Heart left ventricle (tissue), 16 donors: ENCODE measurements around the gene NELL1. TPM values are rescaled to one million over a fixed set of nuclear protein-coding genes. Genes with fewer than 3 reads are reported as not detected.

Source experiments
- ATAC-seq, 4 donors: fragments of 200-7000 bp; cut with Tn5 transposase; one replicate each; pipeline ENCODE4 v1.9.1; 2020 to 2022; ENCODE audit warnings: moderate library complexity in 4 of 4, mild to moderate bottlenecking in 3 of 4, moderate number of reproducible peaks in 1 of 4
- DNase-seq, 5 donors: peaks; one replicate each; pipeline ENCODE4 v3.0.0-alpha.2; 2020
- H3K27ac ChIP-seq, 12 donors: fragments of 200-600 bp; sonication (generic) in 4 of 12; one replicate each; pipeline versions ENCODE4 v1.5.0 to v1.8.0; 2016 to 2022; ENCODE audit warnings: mild to moderate bottlenecking in 2 of 12
- H3K27me3 ChIP-seq, 9 donors: fragments of 200-600 bp; sonication (generic) in 2 of 9; one replicate each; pipeline versions ENCODE4 v1.5.1 to v1.8.0; 2016 to 2022; ENCODE audit warnings: mild to moderate bottlenecking in 3 of 9
- H3K36me3 ChIP-seq, 9 donors: fragments of 200-600 bp; sonication (generic) in 2 of 9; one replicate each; pipeline versions ENCODE4 v1.5.0 to v1.8.0; 2018 to 2022; ENCODE audit warnings: mild to moderate bottlenecking in 2 of 9
- H3K4me1 ChIP-seq, 12 donors: fragments of 200-600 bp; sonication (generic) in 4 of 12; one replicate each; pipeline versions ENCODE4 v1.5.0 to v1.8.0; 2016 to 2022; ENCODE audit warnings: mild to moderate bottlenecking in 3 of 12
- H3K4me3 ChIP-seq, 12 donors: fragments of 200-600 bp; sonication (generic) in 4 of 12; one replicate each; pipeline versions ENCODE4 v1.5.0 to v1.8.0; 2017 to 2022; ENCODE audit warnings: mild to moderate bottlenecking in 9 of 12, moderate library complexity in 4 of 12
- H3K9me3 ChIP-seq, 12 donors: fragments of 200-600 bp; sonication (generic) in 4 of 12; one replicate each; pipeline versions ENCODE4 v1.5.0 to v1.8.0; 2016 to 2022; ENCODE audit warnings: mild to moderate bottlenecking in 1 of 12
- CTCF ChIP-seq, 12 donors: fragments of 200-600 bp; sonication (generic) in 4 of 12; IDR thresholded peaks; one replicate each; pipeline versions ENCODE4 v1.5.0 to v1.8.0; 2018 to 2022; ENCODE audit warnings: antibody characterized with exemption in 12 of 12, mild to moderate bottlenecking in 5 of 12
- POLR2A ChIP-seq, 2 donors: fragments of 450-650 bp; IDR thresholded peaks; one replicate each; pipeline ENCODE4 v1.6.1; 2017; ENCODE audit warnings: antibody characterized with exemption in 2 of 2, mild to moderate bottlenecking in 2 of 2, moderate library complexity in 2 of 2
- WGBS, 4 donors: extraction: QIAGEN DNeasy Blood & Tissue Kit in 2 of 4; methylation state at CpG; one replicate each; pipeline versions ENCODE4 v1.1.5 to v1.1.7; 2013 to 2018; 5-methylcytosine and 5-hydroxymethylcytosine counted together
- intact Hi-C, 10 donors: fragments of 100-400 bp; cut with DNase I; formaldehyde crosslinking; loops; one replicate each; pipeline versions ENCODE4 v1.11.1 to v1.14.2; 2022
- polyA plus RNA-seq, 2 donors: library from polyadenylated mRNA; stranded (reverse); fragments of 200-250 nt; gene quantifications; one replicate each; pipeline ENCODE4 v1.2.3, GENCODE V29; 2013
- total RNA-seq, 9 donors: library from RNA; depleted of rRNA in 2 of 9; stranded (reverse); fragments of >200 nt in 2 of 9; fragmentation: NEBNext Ultra II Directional in 3 of 9; extraction: Animal tissue kit (Norgen Biotek cat#: 25700) in 3 of 9; gene quantifications; one replicate each; pipeline versions ENCODE4 v1.1.0 to v1.2.4, GENCODE V29; 2016 to 2023
- donor health status: ischemic (EF 13 %, LVEDD 7.1; RV severe dilation, severe dysfunction).
- donor health status: healthy with polysubstance abuse.
- donor health status: DM: no; HTN: yes; CAD: no.
- donor health status: DM: no; HTN: no; CAD: no.
- donor health status: ischemic (EF 25% LVEDD 6.9; RV normal size, moderate dysfunction).
- donor health status: ischemic (EF 25% LVEDD 5.7; RV mildly dilated, moderate dysfunction).
- donor health status: healthy.
- donor health status: DM: yes; HTN: yes; CAD: no.
- donor health status: ischemic (EF 35%, LVEDD 5.7; RV mildly dilated, moderate dysfunction).
- donor health status: nonischemic (EF 11% LVEDD 7.7; RV severe dilation, severe dysfunction).
- donor health status: DM: yes; HTN: yes; CAD: no.
- donor health status: PGD.
- donor health status: ischemic (EF 29% LVEDD 5.4; RV normal size, mild dysfunction).
- donor health status: nonischemic (EF 23%, LVEDD 6.1; RV moderate dilation, normal function).

Gene NELL1
- total and polyA plus RNA-seq, 11 donors = 1.6 TPM; not detected in 10

- TF ChIP-seq CTCF (IDR thresholded peaks at IDR 0.05) = no peak
- no peak for TF ChIP-seq POLR2A (IDR thresholded peaks at IDR 0.05)
- intact Hi-C loops = no loop called here
- ATAC-seq (no peak), DNase-seq (no peak)
- no peaks in the 10 kb centered on the region for H3K36me3 ChIP-seq
- no peak overlapping the region for H3K27ac ChIP-seq
- no peaks in the 10 kb centered on the region for H3K27me3 ChIP-seq
- H3K4me3 ChIP-seq = no peak overlapping the region
- H3K4me1 ChIP-seq = no peaks in the 10 kb centered on the region
- H3K9me3 ChIP-seq = peaks cover 0 to 10% (median 0%) of the 10 kb centered on the region in 12 donors
- 52 to 70% (median 60%) methylated on average over 2 of the region's 2 CpGs for WGBS, 4 donors
Observed at GRCh38 chr11:21059879-21060278, 390.5 kb downstream of the NELL1 start.

- intact Hi-C loops = no loop called here
- H3K4me3 ChIP-seq = peak overlapping the region in 2 of 12 donors; percentile 7 to 28
- H3K27me3 ChIP-seq = no peaks in the 10 kb centered on the region
- no peaks in the 10 kb centered on the region for H3K36me3 ChIP-seq
- no peak for TF ChIP-seq CTCF (IDR thresholded peaks at IDR 0.05)
- TF ChIP-seq POLR2A (IDR thresholded peaks at IDR 0.05) = no peak
- DNase-seq (no peak), ATAC-seq (no peak)
- H3K27ac ChIP-seq = no peak overlapping the region
- 59 to 70% (median 68%) methylated on average over 2 of the region's 2 CpGs for WGBS, 4 donors
- H3K4me1 ChIP-seq = no peaks in the 10 kb centered on the region
- peaks cover 0 to 10% (median 0%) of the 10 kb centered on the region in 12 donors for H3K9me3 ChIP-seq
Observed at GRCh38 chr11:21066030-21066429, 396.6 kb downstream of the NELL1 start.

- TF ChIP-seq POLR2A (IDR thresholded peaks at IDR 0.05) (no peak), CTCF (IDR thresholded peaks at IDR 0.05) (no peak)
- H3K36me3 ChIP-seq = no peaks in the 10 kb centered on the region
- DNase-seq = no peak
- no peaks in the 10 kb centered on the region for H3K4me1 ChIP-seq
- no peak overlapping the region for H3K4me3 ChIP-seq
- WGBS, 4 donors = 64 to 76% (median 68%) methylated on average over 3 of the region's 3 CpGs
- intact Hi-C loops = no loop called here
- ATAC-seq = no peak
- H3K27me3 ChIP-seq = peaks cover 0 to 1% (median 0%) of the 10 kb centered on the region in 9 donors
- no peak overlapping the region for H3K27ac ChIP-seq
- no peaks in the 10 kb centered on the region for H3K9me3 ChIP-seq
Observed at GRCh38 chr11:21068886-21069285, 399.5 kb downstream of the NELL1 start.

- DNase-seq = no peak
- Histone ChIP-seq H3K9me3 (no peaks in the 10 kb centered on the region), H3K4me1 (no peaks in the 10 kb centered on the region), H3K27ac (no peak overlapping the region), H3K36me3 (no peaks in the 10 kb centered on the region), H3K4me3 (no peak overlapping the region), H3K27me3 (peaks cover 0 to 4% (median 0%) of the 10 kb centered on the region in 9 donors)
- intact Hi-C loops = no loop called here
- TF ChIP-seq POLR2A (IDR thresholded peaks at IDR 0.05) (no peak), CTCF (IDR thresholded peaks at IDR 0.05) (no peak)
- WGBS, 4 donors = 46 to 60% (median 50%) methylated on average over 5 of the region's 5 CpGs
- ATAC-seq = no peak
Observed at GRCh38 chr11:21069909-21070308, 400.5 kb downstream of the NELL1 start.
